Stomach (tissue), 4 donors: Measurements from ENCODE around the gene NDUFV1.

Source experiments
- CTCF ChIP-seq, 7 experiments: fragments of 450-650 bp in 4 of 7; fragments of 200-600 bp in 3 of 7; sonication (generic) in 3 of 7; IDR thresholded peaks; one replicate each; pipeline ENCODE4 v1.5.1; 2016 to 2019; ENCODE audit warnings: antibody characterized with exemption in 7 of 7, control low read depth in 2 of 7, mild to moderate bottlenecking in 1 of 7
- EP300 ChIP-seq: sonication (generic); formaldehyde crosslinking; IDR thresholded peaks from one replicate; pipeline ENCODE4 v1.6.1; 2017; ENCODE audit warnings: antibody characterized with exemption
- POLR2A ChIP-seq, 4 donors: fragments of 450-650 bp; IDR thresholded peaks; one replicate each; pipeline ENCODE4 v1.6.1; 2016; ENCODE audit warnings: antibody characterized with exemption in 4 of 4, control low read depth in 2 of 4, mild to moderate bottlenecking in 1 of 4, moderate library complexity in 1 of 4

- TF ChIP-seq CTCF (IDR thresholded peaks at IDR 0.05) = no peak
- TF ChIP-seq POLR2A (IDR thresholded peaks at IDR 0.05) = no peak
- TF ChIP-seq EP300 = no peak
Observed at GRCh38 chr11:67607507-67607906, 771 bp downstream of the NDUFV1 start.
